Measurements from ENCODE around the gene IGFL4.

The IGFL4 gene

DNA sequence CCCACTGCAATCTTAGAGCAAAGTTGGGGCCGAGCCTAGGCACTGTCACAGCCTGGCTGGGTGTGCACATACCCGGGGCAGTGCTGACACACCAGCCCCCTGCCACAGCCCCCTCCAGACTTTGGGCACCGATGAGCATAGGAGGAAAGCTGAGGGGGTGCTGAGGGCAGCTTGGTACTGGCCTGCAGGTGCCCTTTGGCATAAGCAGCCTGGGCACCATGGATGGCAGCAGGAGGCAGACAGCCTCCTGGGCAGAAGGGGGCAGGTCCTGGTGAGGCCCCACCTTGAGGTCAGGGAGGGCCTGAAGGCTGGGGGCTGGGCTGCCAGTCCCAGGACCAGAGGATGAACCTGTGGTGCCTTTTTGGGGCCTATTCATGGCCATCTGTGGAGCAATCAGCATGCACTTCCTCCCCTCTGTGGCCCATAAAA lies 8.2 kb downstream of the IGFL4 start:
- Histone ChIP-seq H3K36me3 (ENCODE audit: control insufficient read depth, insufficient read depth, low read length) (no peaks in the 10 kb centered on the region), H3K27ac (ENCODE audit: low read depth, low read length) (no peak overlapping the region), H3K4me1 (ENCODE audit: control insufficient read depth, insufficient read depth, low read length) (no peaks in the 10 kb centered on the region; the same call in 1 of the 2 replicates), H3K9ac (ENCODE audit: low read depth, low read length) (no peak overlapping the region), H3K4me3 (ENCODE audit: low read depth, low read length) (no peak overlapping the region), H3K27me3 (ENCODE audit: control insufficient read depth, insufficient read depth, low read length) (no peaks in the 10 kb centered on the region), H3K9me3 (ENCODE audit: control insufficient read depth, insufficient read depth, low read length) (no peaks in the 10 kb centered on the region)

DNA sequence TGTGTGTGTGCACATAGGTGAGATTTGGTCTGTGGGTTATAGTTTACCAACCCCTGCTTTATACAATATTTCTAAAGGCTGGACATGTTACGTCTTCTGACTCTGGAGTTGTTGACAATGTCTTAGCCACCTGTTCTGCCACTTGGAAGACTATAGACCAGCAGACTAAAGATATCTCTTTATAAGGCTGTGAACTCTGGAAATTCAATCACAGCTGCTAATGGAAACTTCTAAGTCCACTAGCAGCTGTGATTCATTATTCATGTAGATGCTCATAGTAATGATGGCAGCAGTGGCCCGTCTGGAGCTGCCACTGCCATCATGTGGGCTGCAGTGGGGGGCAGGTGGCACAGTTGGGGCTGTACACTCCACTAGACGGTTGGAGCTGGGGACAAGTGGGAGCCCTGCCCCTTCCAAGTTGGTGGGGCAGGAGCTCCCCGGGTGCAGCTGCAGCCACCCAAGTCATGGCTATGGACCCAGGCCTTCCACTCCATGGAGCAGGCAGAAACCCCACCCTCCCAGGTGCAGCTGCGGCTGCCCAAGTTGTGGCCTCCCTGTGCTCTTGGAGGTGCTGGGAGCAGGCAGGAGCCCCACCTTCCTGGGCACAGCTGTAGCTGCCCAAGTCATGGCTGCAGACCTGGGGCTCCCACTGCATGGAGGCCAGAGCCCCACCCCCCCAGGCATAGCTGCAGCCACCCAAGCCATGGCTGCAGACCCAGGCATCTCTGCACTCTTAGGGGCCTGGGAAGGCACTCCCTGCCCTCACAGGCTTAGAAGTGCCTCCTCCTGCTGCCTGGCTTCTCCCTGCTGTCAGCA lies 8.8 kb downstream of the IGFL4 start:
- H3K4me3 ChIP-seq (ENCODE audit: low read depth, low read length), result no peak overlapping the region
- H3K27ac ChIP-seq (ENCODE audit: low read depth, low read length), result no peak overlapping the region
- H3K36me3 ChIP-seq (ENCODE audit: control insufficient read depth, insufficient read depth, low read length), result no peaks in the 10 kb centered on the region
- no peaks in the 10 kb centered on the region for H3K9me3 ChIP-seq (ENCODE audit: control insufficient read depth, insufficient read depth, low read length)
- no peaks in the 10 kb centered on the region for H3K27me3 ChIP-seq (ENCODE audit: control insufficient read depth, insufficient read depth, low read length)
- H3K4me1 ChIP-seq (ENCODE audit: control insufficient read depth, insufficient read depth, low read length), result no peaks in the 10 kb centered on the region; the same call in 1 of the 2 replicates
- H3K9ac ChIP-seq (ENCODE audit: low read depth, low read length), result no peak overlapping the region

DNA sequence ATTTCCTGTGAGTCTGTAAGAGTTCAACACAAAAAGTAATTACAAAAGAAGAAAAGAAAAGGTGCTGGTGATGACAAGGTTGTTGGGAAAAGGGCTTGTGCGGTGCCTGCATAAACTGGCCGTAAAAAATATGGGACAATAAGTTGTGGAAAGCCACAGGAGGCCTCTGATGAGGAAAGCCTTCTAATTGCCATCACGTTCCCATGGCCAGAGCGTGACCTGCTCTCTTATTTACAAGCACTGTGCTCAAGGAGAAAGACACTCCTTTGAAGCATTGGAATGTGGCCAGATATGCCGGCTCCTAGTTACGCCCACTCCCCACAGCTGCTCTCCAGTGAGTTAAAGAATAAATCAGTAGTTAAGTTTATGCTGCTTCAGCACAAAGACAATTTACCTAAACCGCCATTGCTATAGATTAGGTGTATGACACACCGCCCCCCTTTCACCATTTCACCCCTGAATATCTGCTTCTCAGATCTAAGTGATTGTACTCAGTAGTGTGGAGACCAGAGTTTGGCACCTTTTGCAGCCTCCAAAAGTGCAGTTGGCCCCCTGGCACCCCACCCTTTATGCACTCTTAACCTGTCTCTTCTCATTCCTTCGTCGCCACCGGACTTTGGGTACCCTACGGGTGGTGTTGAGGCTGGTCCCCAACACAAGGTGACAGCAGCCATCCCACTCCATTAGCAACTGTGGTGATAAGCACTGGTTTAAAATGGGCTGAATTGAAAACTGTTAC lies 9.8 kb downstream of the IGFL4 start:
- H3K36me3 ChIP-seq (ENCODE audit: control insufficient read depth, insufficient read depth, low read length), result no peaks in the 10 kb centered on the region
- no peak overlapping the region for H3K27ac ChIP-seq (ENCODE audit: low read depth, low read length)

DNA sequence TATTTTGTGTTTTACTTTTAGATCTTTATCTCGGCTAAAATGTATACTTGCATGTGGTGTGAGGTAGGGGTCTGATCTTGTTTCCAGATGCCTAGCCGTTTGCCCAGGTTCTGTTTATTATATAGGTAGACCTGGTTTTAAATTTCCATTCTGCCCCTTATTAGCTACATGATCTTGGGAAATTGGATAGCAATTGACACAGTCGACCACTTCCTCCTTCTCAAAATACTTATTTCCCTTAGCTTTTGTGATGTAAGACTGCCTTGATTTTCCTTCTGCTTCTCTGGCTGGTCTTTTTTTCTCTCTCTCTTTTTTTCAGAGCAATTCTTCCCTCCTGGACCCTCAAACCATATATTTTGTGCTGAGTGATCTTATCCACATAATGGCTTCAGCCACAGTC lies 15.0 kb downstream of the IGFL4 start:
- Histone ChIP-seq H3K27me3 (ENCODE audit: control insufficient read depth, insufficient read depth, low read length) (no peaks in the 10 kb centered on the region), H3K4me3 (ENCODE audit: low read depth, low read length) (no peak overlapping the region), H3K4me1 (ENCODE audit: control insufficient read depth, insufficient read depth, low read length) (peaks cover 2% of the 10 kb centered on the region; the same call in 1 of the 2 replicates), H3K36me3 (ENCODE audit: control insufficient read depth, insufficient read depth, low read length) (no peaks in the 10 kb centered on the region), H3K27ac (ENCODE audit: low read depth, low read length) (no peak overlapping the region), H3K9me3 (ENCODE audit: control insufficient read depth, insufficient read depth, low read length) (no peaks in the 10 kb centered on the region), H3K9ac (ENCODE audit: low read depth, low read length) (no peak overlapping the region)

More for the DNA sequence above, 9.8 kb downstream of the IGFL4 start:
- Histone ChIP-seq H3K9me3 (ENCODE audit: control insufficient read depth, insufficient read depth, low read length) (no peaks in the 10 kb centered on the region), H3K9ac (ENCODE audit: low read depth, low read length) (no peak overlapping the region), H3K4me1 (ENCODE audit: control insufficient read depth, insufficient read depth, low read length) (no peaks in the 10 kb centered on the region), H3K4me3 (ENCODE audit: low read depth, low read length) (no peak overlapping the region), H3K27me3 (ENCODE audit: control insufficient read depth, insufficient read depth, low read length) (no peaks in the 10 kb centered on the region)

DNA sequence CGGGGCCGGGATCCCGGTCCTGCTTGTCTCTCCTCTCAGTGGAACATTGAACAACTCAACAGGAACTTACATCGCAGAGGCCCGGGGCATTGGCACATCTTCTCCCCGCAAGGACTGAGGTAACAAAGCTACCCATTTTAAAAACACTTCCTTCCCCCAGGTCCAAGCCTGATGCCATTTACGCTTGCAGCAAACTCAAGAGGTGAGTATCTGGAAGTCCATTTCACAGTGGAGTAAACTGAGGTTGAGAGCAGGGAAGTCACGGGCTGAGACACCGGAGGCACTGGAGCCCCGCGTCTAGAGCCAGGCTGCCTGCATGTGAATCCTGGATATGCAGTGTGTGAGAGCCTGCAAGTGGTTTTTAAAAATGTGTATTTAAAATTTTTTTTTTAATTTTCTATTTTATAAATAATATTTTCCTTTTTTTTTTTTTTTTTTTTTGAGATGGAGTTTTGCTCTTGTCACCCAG lies 17.5 kb downstream of the IGFL4 start:
- Histone ChIP-seq H3K9ac (ENCODE audit: low read depth, low read length) (no peak overlapping the region), H3K36me3 (ENCODE audit: control insufficient read depth, insufficient read depth, low read length) (peaks cover 1% of the 10 kb centered on the region; the same call in 1 of the 2 replicates), H3K27me3 (ENCODE audit: control insufficient read depth, insufficient read depth, low read length) (no peaks in the 10 kb centered on the region), H3K4me1 (ENCODE audit: control insufficient read depth, insufficient read depth, low read length) (peaks cover 2% of the 10 kb centered on the region; the same call in 1 of the 2 replicates), H3K9me3 (ENCODE audit: control insufficient read depth, insufficient read depth, low read length) (no peaks in the 10 kb centered on the region), H3K27ac (ENCODE audit: low read depth, low read length) (no peak overlapping the region), H3K4me3 (ENCODE audit: low read depth, low read length) (no peak overlapping the region)

DNA sequence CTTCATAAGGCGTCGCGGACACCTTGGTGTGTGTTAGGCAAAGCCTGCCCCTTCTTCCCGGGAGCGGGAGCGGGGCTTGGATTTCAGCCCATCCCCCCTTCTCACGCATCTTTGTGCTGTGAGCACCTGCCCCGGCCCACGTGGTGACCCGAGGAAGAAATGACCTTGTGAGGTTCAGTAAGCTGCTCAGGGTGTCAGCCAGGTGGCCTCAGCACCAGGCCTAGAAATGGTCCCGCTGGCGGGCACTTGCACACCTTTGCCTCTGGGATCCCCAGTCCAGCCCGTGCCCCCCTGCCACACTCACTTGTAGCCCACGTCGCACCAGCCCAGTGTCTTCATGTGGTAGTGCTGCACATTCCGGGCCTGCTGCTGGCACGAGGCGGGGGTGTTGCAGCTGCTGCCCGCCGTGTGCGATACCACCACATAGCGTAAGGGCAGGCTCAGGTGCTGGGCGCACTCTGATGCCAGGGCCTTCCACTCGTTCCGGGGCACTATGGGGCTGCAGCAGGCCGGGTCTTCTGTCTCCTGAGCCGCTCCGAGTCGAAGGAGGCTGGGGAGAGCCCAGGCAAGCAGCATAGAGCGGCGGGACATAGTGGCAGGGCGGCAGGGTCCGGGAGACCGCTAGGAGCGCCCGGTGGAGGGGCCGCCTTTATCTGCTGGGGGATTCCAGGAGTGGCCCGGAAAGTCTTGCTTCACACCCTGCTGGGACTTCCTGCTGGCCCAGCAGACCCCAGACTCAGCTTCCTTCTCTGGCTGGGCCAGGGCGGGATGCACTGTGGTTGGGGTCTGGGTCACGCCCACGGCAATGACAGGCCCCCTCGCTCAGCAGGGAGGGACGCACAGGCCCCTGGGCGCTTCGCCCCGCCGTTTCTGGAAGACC lies 18.1 kb downstream of the IGFL4 start, which contains the start of gene PGLYRP1:
PGLYRP1 (minus strand) TSS at position 623 of the 880 bp plus-strand sequence; CDS start at position 591, 32 bp downstream.
- no peaks in the 10 kb centered on the region for H3K9me3 ChIP-seq (ENCODE audit: control insufficient read depth, insufficient read depth, low read length)
- H3K4me1 ChIP-seq (ENCODE audit: control insufficient read depth, insufficient read depth, low read length), result peaks cover 2% of the 10 kb centered on the region; the same call in 1 of the 2 replicates
- no peaks in the 10 kb centered on the region for H3K27me3 ChIP-seq (ENCODE audit: control insufficient read depth, insufficient read depth, low read length)
- no peak within 1 kb of the TSS for H3K27ac ChIP-seq (ENCODE audit: low read depth, low read length)
- no peak within 1 kb of the TSS for H3K9ac ChIP-seq (ENCODE audit: low read depth, low read length)
- no peak within 1 kb of the TSS for H3K4me3 ChIP-seq (ENCODE audit: low read depth, low read length)
- H3K36me3 ChIP-seq (ENCODE audit: control insufficient read depth, insufficient read depth, low read length), result peaks cover 6% of the 10 kb centered on the region

DNA sequence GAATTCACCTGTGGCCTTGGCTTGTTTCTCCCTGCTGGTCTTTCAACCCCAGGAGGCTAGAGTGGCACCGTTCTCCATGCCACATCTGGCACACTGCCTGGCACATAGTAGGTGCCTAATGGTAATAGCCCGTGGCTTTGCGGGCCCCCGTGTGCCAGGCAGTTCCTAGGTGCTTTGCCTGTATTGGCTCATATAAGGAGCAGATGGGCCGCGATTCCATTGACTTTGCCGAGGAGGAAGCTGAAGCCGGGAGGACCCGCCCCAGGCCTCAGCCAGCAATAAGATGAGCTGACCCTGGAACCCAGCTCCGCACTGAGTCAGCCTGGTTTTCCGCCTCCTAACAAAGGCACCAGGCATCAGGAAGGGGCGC lies 18.8 kb downstream of the IGFL4 start:
- no peaks in the 10 kb centered on the region for H3K27me3 ChIP-seq (ENCODE audit: control insufficient read depth, insufficient read depth, low read length)
- H3K4me3 ChIP-seq (ENCODE audit: low read depth, low read length), result no peak overlapping the region
- no peaks in the 10 kb centered on the region for H3K9me3 ChIP-seq (ENCODE audit: control insufficient read depth, insufficient read depth, low read length)
- H3K4me1 ChIP-seq (ENCODE audit: control insufficient read depth, insufficient read depth, low read length), result peaks cover 2% of the 10 kb centered on the region; the same call in 1 of the 2 replicates
- H3K9ac ChIP-seq (ENCODE audit: low read depth, low read length), result no peak overlapping the region
- peaks cover 6% of the 10 kb centered on the region for H3K36me3 ChIP-seq (ENCODE audit: control insufficient read depth, insufficient read depth, low read length)
- H3K27ac ChIP-seq (ENCODE audit: low read depth, low read length), result no peak overlapping the region

DNA sequence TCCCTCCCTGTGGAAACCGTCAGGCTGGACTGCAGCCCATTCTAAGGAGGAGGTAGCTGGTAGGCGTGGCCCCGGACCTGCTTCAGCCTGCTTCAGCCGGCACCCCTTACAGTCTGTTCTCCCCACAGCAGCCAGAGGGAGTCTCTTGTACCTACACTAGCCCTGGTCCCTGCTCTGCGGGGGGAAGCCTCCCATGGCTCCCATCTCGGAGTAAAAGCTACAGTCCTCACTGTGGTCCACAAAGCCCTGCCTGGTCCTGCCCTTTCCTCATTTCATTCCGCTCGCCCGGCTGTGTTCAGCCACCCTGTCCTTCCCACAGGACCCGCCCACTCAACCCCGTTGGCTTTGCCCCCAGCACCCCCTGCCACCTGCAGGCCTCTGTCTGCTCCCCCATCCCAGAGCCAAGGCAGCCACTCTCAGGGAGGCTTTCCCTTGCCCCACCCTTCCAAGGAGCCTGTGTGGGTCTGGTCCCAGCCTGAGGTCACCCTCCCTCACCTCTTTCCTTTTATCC lies 19.2 kb downstream of the IGFL4 start:
- Histone ChIP-seq H3K9ac (ENCODE audit: low read depth, low read length) (no peak overlapping the region), H3K4me3 (ENCODE audit: low read depth, low read length) (no peak overlapping the region), H3K27ac (ENCODE audit: low read depth, low read length) (no peak overlapping the region), H3K36me3 (ENCODE audit: control insufficient read depth, insufficient read depth, low read length) (peaks cover 6% of the 10 kb centered on the region), H3K27me3 (ENCODE audit: control insufficient read depth, insufficient read depth, low read length) (peaks cover under 1% of the 10 kb centered on the region), H3K4me1 (ENCODE audit: control insufficient read depth, insufficient read depth, low read length) (peaks cover 2% of the 10 kb centered on the region; the same call in 1 of the 2 replicates), H3K9me3 (ENCODE audit: control insufficient read depth, insufficient read depth, low read length) (no peaks in the 10 kb centered on the region)

DNA sequence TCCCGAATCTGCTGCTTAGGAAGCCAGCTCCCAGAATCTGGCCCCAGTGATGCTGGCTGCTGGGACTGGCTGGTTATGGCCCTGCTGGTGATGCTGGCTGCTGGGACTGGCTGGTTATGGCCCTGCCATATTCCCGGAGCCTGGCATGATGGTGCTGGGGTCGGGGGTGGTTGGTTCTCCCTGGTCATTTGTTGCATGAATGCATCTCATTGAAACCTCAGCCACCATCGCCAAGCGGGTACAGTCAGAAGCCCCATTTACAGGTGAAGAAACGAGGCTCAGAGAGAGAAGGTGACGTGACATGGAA lies 20.0 kb downstream of the IGFL4 start:
- H3K27me3 ChIP-seq (ENCODE audit: control insufficient read depth, insufficient read depth, low read length), result peaks cover 9% of the 10 kb centered on the region
- H3K36me3 ChIP-seq (ENCODE audit: control insufficient read depth, insufficient read depth, low read length), result peaks cover 6% of the 10 kb centered on the region
- no peaks in the 10 kb centered on the region for H3K9me3 ChIP-seq (ENCODE audit: control insufficient read depth, insufficient read depth, low read length)
- H3K4me3 ChIP-seq (ENCODE audit: low read depth, low read length), result no peak overlapping the region
- no peak overlapping the region for H3K9ac ChIP-seq (ENCODE audit: low read depth, low read length)
- H3K4me1 ChIP-seq (ENCODE audit: control insufficient read depth, insufficient read depth, low read length), result peaks cover 8% of the 10 kb centered on the region; the same call in 1 of the 2 replicates
- H3K27ac ChIP-seq (ENCODE audit: low read depth, low read length), result no peak overlapping the region

DNA sequence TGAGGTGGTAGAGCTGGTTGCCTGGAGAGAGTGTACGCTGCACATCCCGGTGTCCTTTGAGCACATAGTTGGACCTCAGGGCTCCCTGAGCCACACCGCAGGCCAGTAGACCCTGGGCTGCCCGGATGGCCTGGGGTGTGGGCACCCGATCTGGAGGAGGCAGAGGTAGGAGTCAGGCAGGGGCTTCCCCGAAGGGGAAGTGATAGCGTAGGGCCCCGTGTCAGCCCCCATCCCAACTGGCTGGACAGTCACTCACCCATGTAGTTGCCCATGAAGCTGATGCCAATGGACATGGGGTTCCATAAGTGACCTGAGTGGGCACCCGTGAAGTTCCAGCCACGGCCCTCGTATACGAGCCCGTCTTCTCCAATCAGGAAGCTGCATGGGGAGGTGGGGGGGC lies 21.5 kb downstream of the IGFL4 start:
- no peak overlapping the region for H3K4me3 ChIP-seq (ENCODE audit: low read depth, low read length)
- H3K27me3 ChIP-seq (ENCODE audit: control insufficient read depth, insufficient read depth, low read length), result peaks cover 19% of the 10 kb centered on the region
- H3K27ac ChIP-seq (ENCODE audit: low read depth, low read length), result no peak overlapping the region
- H3K9ac ChIP-seq (ENCODE audit: low read depth, low read length), result no peak overlapping the region
- H3K4me1 ChIP-seq (ENCODE audit: control insufficient read depth, insufficient read depth, low read length), result peaks cover 16% of the 10 kb centered on the region; the same call in 1 of the 2 replicates
- peaks cover 6% of the 10 kb centered on the region for H3K36me3 ChIP-seq (ENCODE audit: control insufficient read depth, insufficient read depth, low read length)
- H3K9me3 ChIP-seq (ENCODE audit: control insufficient read depth, insufficient read depth, low read length), result no peaks in the 10 kb centered on the region

All from HUES48 (cell line).